NCI-H2107 treated with DMSO at 0.1 percent for 48 hours (cell line): Measurements from ENCODE around the gene MRPL14.
A peak's percentile ranks its signal among the peaks of the same experiment; 100 is the strongest.

ENCODE experiments used
- DNase-seq: peaks from one replicate; lab custom pipeline; 2025; ENCODE audit not compliant: unreplicated experiment; lab: John Stamatoyannopoulos, UW

The MRPL14 gene

DNA sequence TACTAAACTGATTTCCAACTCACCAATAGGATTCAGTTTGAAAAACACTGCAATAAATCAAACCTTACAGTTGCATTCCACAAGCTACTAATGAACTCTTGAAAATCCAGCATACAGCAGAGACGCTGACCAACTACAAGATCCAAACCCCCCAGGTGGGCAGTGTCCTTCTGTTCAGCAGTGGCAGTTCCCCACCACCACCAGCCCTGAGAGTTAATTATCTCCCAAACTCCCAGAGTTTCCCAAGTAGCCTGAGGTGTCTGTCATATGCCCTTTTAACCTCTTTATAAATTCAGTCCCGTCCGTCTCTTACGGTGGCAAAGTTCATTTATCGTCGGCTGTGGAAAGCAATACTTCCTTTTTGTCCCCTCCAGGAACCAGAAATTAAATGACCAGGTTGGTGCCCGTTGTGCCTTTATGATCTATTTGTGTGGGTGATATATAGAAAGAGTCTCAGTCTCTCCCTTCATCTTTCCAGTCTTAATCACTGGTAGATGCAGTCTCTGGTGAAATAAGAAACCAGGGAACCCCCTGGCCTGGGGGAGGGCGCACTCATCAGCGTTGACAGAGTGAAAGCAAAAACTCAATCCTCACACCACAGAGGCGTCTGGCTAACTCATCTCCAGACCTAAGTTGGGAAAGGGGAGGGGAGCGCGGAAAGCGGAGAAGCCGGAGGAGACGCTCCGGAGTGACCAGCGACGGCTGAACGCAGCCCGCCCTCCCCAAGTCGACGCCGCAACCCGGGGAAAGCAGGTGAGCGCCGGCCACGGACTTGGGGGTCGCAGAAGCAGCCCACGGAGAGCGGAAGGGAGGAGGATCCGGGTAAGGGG, 717 bp downstream of the MRPL14 start:
- DNase-seq, result peak; percentile 5

DNA sequence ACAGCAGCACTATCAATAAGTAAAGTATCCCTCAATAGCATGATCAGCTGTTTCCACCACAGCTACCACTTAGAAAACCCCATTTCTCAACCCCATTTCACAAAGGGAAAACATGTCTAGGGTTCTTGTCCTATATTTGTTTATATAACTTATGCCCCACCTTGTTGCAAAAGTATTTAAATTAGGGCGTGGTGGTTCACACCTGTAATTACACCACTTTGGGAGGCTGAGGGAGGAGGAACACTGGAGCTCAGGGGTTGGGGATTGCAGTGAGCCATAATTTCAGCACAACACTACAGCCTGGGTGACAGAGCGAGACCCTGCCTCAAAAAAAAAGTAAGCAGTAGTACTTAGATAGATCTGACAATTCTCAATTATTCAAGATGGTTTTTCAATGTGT, 3.7 kb downstream of the MRPL14 start:
- no peak for DNase-seq

DNA sequence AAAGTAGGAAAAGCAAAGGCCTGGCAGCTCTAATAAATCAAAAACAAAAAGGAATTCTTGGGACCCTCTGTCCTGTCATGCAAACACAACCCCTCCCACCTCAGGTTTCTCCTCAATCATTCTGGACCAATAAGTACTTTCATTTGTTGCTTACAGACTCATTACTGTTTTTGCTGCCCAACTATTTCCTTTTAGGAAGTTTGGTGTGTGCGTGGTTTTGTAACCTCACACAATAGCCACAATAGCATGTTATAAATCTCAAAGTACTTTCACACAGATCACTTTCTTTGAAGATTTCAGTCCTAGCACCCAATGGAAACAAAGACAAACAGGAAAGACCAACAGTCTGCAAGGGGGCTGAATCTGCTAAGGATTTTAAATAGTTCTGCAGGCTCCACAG, 4.5 kb downstream of the MRPL14 start:
- DNase-seq, result no peak

DNA sequence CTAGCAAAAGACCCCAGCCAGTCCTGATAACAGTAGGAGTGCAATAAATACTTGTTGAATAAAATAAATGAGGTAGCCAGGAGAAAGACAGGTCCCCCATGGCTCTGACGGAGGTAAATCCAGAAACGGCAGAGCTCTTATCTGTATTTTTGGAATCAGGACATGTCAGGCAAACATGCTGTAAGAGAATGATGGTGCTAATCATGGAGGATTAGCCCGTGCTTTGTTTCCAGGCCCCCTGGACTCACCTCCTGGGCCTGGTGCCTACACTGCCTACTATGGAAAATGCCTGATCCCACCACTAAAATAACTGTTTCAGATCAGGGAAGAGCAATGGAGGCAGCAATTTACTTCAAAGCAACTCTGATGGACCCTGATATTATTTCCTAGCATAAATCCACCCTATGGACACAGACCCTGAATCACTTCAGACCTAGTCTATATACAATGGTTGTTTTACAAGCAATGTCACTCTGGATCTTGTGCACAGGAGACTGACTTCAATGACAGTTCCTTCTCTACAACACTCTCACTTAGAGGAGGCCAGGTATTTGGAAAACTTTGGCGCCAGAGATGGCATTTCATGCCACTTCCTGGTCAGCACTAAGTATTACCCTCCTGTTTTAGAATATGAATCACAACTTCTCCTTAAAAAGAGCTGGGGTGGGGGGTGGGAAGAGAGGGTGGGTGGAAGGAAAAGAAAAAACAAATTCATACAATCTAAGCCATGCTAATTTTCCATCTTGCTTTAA, 6.4 kb downstream of the MRPL14 start:
- DNase-seq, result no peak

DNA sequence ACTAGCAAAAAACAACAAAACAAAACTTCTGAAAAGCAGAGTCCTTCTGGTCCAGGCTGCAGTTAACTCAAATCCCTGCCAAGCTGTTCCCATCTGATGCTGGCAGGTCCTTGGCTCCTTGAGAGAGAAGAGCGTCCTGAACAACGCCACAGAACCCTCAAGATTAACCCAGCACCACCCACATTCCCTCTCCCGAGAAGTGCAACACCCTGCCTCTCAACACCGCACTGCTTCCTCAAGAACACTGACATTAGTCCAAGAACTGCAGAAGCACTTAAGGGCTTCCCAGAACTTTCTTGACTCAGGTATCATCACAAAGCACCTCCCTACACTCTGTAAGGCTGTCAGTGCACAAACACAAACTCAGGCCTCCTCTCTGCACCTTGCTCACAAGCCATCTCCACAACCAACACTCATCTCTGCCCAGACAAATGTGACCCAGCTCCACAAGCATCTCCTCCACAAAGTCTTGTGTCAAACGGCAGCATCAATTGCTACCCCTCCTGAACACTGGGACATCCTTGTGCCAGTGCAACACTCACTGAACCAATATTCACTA, 7.5 kb downstream of the MRPL14 start:
- no peak for DNase-seq

DNA sequence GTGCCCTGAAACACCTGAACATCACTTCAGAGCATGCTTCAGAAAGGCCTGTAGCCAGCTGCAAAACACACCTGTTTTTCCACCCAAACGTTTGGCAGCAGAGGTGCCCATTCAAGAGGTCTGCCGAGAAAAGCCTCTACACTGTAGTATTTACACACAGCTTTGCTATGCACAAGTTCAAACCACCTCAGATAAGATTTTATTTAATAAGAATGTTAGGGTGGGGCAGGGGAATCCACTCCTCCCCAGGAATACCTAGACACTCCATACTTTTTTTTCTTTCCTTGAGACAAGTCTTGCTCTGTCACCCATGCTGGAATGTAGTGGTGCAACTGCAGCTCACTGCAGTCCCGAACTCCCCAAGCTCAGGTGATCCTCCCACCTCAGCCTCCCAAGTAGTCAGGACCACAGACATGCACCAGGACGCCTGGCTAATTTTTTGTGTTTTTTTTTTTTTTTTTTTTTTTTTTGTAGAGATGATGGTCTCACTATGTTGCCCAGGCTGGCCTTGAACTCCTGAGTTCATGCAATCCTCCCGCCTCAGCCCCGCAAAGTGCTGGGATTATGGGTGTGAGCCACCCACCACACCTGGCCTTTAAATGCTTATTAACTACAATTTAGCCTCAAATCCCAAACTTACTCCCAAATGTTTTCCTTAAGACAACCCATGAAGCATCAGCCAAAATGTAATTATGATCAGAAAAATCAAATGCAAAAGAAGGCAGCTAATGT, 9.7 kb downstream of the MRPL14 start:
- no peak for DNase-seq

DNA sequence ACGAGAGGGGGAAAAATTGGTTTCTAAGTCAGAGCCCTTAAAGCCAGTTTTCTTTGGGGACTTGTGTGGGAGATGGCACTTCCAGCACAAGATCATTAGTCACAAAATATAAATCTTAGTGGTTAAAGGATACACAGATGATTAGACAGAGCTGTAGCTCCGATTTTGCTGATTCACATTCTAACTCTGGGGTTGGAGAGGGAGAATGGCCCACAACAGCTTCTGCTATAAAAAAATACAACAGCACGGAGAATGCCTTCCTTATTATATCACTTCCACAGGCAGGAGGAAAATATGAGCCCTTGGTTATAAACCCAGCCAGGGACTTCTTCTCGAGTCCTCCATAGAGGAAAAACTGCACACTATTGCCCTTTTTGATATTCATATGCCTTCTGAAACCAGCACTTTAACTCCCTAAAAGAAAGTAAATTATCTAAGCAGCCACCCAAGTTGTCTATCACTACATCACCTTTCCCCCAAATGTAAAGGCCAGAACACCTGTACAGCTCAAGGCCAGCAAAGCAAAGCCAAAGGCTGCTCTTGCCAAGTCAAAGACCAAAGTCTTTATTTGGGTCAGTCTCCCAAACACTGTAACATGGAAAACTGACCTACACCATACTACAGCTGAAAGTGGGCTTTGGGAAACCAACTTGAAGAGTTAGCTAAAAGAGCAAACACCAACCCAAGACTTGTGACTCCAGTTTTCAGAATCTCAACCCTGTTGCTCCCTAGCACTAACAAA, 10.4 kb downstream of the MRPL14 start:
- no peak for DNase-seq

DNA sequence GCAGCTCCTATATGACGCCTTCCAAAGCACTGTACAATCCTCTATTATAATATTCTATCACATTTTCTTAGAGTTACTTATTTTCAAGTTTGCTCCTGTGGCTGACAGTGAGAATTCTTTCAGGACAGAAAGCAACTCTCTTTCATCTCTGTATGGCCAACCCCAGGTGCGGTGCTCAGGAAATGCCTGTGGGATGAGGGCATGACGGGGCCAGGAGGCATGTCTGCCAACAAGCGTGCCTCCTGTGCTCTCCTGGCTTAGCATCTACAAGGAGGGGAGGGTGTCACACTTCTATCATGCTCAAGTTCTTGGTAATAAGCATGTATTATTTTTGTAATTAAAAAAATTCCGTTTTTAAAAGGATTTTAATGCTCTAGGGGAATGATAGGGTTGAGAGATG, 11.4 kb downstream of the MRPL14 start:
- no peak for DNase-seq

DNA sequence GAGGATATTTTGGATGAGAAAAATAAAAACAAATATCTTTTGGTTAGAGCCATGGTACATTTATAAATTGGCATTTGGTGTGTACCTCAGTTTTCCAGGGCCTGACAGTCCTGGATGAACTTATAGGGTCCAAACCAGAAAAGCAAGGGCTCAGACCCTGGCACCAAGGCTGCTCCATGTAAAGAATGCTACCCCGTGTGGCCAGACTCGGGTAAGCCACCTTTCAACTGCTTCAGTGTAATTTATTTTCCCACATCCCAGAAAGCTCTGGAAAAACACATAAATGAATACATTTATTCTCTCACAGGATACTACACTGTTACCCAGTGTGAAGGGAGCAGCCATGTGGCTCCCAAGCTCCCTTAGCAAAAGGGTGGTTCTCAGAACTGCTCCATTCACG, 13.8 kb downstream of the MRPL14 start:
- no peak for DNase-seq

DNA sequence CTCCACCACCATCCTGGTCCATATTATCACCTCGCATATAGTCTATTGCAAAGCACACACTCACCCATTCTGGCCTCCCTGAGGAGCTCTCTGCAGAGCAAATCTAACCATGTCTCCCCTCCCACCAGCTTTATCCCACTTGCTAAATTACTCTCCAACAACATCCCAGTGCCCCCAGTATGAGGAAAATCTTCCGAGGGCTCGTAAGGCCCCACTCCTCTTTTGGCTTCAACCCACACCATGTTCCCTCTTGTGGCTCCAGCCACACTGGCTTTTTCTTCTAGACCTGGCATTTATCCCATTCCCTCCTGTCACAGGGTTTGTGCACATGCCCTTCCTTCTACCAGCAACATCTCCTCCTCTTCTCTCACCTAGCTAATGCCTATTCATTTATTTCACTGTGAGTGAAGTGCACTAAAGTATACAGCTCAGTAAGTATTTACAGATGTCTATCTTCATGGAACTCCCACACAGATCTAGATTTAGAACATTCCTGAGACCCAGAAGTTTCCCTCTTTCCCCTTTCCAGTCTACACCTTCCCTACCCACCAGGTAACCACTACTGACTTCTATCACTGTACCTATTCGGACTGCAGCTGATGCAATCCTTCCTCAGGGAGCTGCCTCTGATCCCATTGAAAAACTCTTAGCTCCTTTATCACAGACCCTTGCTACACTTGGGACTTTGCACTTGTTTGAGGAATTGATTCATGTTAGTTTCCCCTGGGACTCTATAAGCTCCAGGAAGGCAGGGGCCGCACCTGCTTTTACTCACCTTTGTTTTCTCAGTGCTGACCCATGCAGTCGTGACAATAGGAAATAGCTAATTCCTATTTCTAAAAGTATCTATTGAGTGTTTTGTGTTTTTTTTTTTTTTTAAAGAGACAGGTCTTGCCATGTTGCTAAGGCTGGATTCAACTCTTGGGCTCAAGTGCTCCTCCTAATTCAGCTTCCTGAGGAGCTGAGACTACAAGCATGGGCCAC, 15.5 kb downstream of the MRPL14 start:
- DNase-seq, result no peak

DNA sequence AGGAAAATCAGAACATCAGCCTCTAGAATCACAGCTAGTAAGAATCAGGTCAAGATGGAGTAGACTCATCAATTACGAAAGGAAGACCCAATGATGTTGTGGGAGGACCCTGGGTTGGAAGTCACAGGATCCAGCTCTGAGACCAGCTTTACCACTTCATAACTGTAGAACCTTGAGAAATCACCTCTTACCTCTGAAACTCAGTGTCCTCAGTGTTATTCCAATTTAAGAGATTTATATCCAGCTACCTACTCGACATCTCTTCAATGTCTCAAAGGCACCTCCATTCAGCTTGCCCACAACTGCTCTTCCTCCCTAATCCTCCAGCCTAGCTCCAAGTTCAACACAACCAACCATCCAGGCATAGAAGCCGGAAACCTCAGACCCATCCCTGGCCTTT, 16.3 kb downstream of the MRPL14 start:
- DNase-seq, result no peak

DNA sequence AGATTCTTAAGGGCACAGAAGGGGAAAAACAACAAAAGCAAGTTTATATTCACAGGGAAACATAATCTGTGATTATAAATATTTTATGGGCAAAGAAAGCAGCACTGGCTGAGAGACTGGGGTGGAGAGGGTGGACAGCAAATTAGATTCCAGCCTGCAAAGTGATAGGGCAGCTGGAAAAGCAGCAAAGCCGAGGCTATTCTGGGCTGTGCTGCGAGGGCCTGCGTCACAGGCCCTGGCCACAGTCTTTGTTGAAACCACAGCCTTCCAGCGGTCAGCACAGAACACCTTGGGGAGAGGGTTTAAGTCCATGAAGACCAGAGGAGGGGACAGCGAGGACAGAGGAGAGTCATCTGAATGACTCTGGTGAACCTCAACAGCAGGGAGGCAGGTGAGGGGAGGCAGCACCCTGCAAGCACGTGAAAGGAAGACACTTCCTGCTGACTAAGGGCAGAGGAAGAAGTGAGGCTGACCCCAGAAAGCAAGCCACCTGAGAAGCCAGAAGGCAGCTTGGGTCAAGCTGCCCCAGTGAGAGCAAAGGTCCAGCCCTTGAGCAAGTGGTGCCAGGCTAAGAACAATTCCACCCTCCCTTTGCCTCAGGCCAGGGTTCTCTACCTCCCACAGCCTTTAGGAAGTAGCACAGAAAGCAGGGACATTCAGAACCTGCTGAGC, 17.1 kb downstream of the MRPL14 start:
- no peak for DNase-seq

DNA sequence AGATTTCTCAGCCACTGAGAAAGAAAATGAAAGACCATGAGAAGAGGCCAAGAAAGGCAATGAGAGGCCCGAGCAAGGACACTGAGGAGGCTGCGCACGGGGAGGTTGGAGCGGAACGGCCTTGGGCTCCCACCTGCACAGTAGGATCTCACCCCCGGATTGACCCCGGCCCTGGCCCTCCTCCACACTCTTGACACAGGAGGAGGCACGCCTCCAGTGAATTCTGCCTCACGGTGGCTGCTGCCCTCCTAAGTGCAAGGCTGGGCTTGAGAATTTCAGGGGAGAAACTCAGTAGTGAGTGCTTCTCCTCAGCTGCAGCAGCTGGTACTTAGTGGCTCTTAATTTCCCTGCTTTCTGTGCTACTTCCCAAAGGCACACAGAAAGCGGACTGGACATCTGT, 18.0 kb downstream of the MRPL14 start:
- DNase-seq, result no peak

DNA sequence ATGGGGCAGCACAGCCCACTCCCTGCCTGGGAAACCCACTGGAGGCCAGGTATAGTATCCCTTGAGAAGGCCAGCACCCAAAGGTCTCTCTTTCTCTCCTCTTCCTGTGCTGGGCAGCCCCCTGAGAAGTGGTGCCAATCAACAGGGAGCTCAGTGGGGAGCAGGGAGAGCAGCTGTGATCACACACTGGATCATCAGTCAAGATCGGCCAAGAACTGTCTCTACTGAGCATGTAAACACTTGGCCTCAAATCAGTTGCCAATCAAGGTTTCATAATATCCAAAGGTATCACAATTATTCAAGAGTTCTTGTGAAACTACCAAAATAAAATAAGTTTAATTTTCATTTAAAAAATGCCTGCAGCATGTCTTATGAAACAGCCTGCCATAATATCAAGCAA, 18.8 kb downstream of the MRPL14 start:
- no peak for DNase-seq

DNA sequence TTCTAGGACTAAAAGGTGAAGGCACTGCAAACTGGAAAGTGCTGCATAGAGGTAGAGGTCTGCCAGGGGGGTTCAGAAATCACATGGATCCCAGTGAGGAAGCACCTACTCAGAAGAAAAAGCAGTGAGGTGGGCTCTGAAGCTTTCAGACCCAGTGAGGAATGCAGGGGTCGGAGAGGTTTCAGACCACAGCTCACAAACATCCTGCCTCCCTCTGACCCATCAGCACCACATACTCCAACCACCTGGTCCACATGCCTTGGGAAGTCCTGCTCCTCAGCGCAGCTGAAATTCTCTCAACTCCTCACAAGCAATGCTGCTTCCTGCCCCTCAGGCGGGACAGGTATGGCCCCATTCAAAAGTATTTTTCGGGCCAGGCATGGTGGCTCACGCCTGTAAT, 20.2 kb downstream of the MRPL14 start:
- DNase-seq, result no peak

DNA sequence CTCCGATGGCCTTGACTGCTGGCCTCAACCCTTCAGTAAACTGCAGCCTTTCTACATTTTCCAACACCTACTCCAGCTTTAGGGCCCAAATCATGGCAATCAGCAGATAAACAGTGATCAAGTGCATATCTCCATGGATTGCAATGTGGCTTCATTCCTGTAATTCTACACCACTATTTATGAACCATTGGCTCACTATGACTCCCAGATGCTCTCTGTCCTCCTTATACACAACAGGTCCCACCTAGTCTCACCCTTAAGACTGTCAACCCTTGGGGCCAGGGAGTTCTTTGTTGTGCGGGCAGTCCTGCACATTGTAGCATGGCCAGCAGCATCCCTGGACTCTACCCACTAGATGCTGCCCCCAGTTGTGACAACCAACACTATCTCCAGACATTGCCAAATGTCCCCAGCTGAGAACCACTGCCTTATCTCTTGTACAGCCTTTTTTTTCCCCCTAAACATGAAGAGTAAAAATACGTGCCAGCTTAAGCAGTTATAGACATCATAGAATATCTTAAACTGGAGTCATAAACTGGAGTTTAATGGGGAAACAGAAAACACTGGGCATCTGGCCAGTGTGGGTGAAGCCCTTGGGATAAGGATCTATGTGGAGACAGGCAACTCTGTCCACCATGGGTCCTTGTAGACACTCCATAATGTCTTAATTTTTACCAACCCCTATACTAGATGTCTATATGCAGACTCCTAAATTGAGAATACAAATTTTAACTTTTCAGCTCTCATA, 21.1 kb downstream of the MRPL14 start:
- no peak for DNase-seq

DNA sequence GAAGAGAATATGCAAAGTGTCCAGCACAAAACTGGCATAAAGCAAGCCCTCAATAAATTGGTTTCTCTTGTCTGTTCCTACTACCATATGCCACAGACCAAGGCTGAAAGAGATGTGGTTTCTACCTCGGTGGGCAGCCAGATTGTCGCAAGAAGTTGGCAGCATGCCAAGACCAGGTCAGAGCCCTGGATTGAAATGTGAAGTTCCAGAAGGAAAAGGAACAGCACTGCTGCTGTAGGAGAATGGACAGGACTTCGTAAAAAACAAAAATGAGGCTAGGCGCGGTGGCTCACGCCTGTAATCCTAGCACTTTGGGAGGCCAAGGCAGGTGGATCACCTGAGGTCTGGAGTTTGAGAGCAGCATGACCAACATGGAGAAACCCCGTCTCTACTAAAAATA, 22.1 kb downstream of the MRPL14 start:
- DNase-seq, result no peak

DNA sequence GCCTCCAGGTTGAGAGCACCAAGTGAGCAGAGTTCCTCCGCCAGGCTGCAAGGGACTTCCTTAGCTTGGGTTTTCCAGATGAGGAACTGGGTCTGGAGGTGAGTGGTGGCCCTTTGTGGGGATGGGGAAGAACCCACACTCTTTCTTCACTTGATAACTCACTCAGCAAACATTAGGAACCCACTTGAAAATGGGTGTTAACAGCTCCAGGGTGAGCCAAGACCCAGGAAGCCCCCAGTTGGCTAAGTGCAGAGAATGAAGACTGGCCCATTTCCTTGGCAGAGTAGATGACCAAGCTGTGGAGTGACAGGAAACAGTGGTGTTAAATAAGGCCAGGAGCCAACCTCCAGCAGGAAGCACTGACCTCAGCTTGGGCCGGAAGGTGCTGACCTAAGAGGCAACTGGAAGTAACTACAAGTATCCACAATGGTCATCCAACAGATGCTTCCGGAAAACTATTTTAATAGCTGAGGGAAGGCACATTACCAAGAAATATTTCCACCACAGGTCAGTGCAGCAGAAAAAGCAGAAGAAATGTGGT, 22.7 kb downstream of the MRPL14 start:
- DNase-seq, result no peak
